Keratinocyte (primary cell): ENCODE results near the gene PRDM9. TPM values are rescaled to one million over a fixed set of nuclear protein-coding genes. Genes with fewer than 3 reads are reported as not detected.

Experiments used
- DNase-seq: peaks from one replicate; pipeline ENCODE4 v3.0.0-alpha.2; 2011; ENCODE audit warnings: low read depth, missing footprints, low spot score
- FAIRE-seq: peaks from 2 replicates; lab custom pipeline; 2011; peaks lifted over from hg19 to GRCh38; lab: Jason Lieb, UNC
- H2AFZ ChIP-seq: 2 replicates; pipeline ENCODE4 v1.6.0; 2012; ENCODE audit warnings: low read length, control low read depth, inconsistent platforms; ENCODE audit not compliant: control insufficient read depth
- H3K27ac ChIP-seq: 2 replicates; pipeline ENCODE4 v1.5.1; 2011; ENCODE audit warnings: low read length; ENCODE audit not compliant: control insufficient read depth, insufficient read depth
- H3K27me3 ChIP-seq: 3 replicates; pipeline ENCODE4 v1.6.0; 2011; ENCODE audit warnings: low read length; ENCODE audit not compliant: control insufficient read depth, insufficient read depth; ENCODE audit errors: extremely low read depth
- H3K36me3 ChIP-seq, 2 experiments: 2 replicates in 1 of 2; 3 replicates in 1 of 2; pipeline ENCODE4 v1.5.1; 2011; ENCODE audit warnings: low read length in 2 of 2, mild to moderate bottlenecking in 1 of 2; ENCODE audit not compliant: control insufficient read depth in 2 of 2, insufficient read depth in 2 of 2; ENCODE audit errors: extremely low read depth in 1 of 2
- H3K4me1 ChIP-seq: 3 replicates; pipeline ENCODE4 v1.5.1; 2011; ENCODE audit warnings: low read length; ENCODE audit not compliant: control insufficient read depth, insufficient read depth; ENCODE audit errors: extremely low read depth
- H3K4me2 ChIP-seq: 3 replicates; pipeline ENCODE4 v1.6.0; 2011; ENCODE audit warnings: low read depth, low read length; ENCODE audit not compliant: control insufficient read depth, insufficient read depth; ENCODE audit errors: extremely low read depth
- H3K4me3 ChIP-seq, 3 experiments: fragments of 200-600 bp in 1 of 3; sonication (generic) in 1 of 3; 2 replicates in 2 of 3; 3 replicates in 1 of 3; pipeline ENCODE4 v1.5.1; 2011 to 2016; ENCODE audit warnings: low read length in 3 of 3, mild to moderate bottlenecking in 3 of 3, control low read depth in 2 of 3, inconsistent platforms in 1 of 3, low read depth in 1 of 3, mixed read lengths in 1 of 3, mixed run types in 1 of 3, moderate library complexity in 1 of 3; ENCODE audit not compliant: control insufficient read depth in 2 of 3, insufficient read depth in 2 of 3; ENCODE audit errors: extremely low read depth in 1 of 3
- H3K79me2 ChIP-seq: 2 replicates; pipeline ENCODE4 v1.6.0; 2012; ENCODE audit warnings: low read length; ENCODE audit not compliant: control insufficient read depth, insufficient read depth
- H3K9ac ChIP-seq: 3 replicates; pipeline ENCODE4 v1.6.0; 2011; ENCODE audit warnings: low read length; ENCODE audit not compliant: control insufficient read depth, insufficient read depth; ENCODE audit errors: extremely low read depth
- H3K9me1 ChIP-seq: 3 replicates; pipeline ENCODE4 v1.6.0; 2011; ENCODE audit warnings: low read length; ENCODE audit not compliant: control insufficient read depth, insufficient read depth; ENCODE audit errors: extremely low read depth
- H3K9me3 ChIP-seq: 2 replicates; pipeline ENCODE4 v1.5.1; 2012; ENCODE audit warnings: low read depth, low read length; ENCODE audit not compliant: control insufficient read depth
- H4K20me1 ChIP-seq: 3 replicates; pipeline ENCODE4 v1.6.0; 2011; ENCODE audit warnings: low read length; ENCODE audit not compliant: control insufficient read depth, insufficient read depth; ENCODE audit errors: extremely low read depth
- EZH2 ChIP-seq: IDR thresholded peaks from one replicate; pipeline ENCODE4 v1.6.1; 2012; ENCODE audit warnings: inconsistent platforms, mild to moderate bottlenecking, low read length, moderate library complexity
- dilution Hi-C: fragments of 300-500 bp; cut with MboI; formaldehyde crosslinking; loops from one replicate; pipeline ENCODE4 v1.7.0; 2020; ENCODE audit warnings: low sequenced_read_pairs; ENCODE audit not compliant: extremely low pct_ligation_motif_present
- polyA minus RNA-seq, 3 experiments: library from RNA; depleted of rRNA, polyadenylated mRNA; stranded (reverse); fragments of >200 nt; gene quantifications; 1 replicate in 1 of 3; 2 replicates in 1 of 3; 3 replicates in 1 of 3; pipeline ENCODE4 v1.2.3, GENCODE V29; 2011
- polyA plus RNA-seq, 5 experiments: library from polyadenylated mRNA; depleted of rRNA in 3 of 5; stranded (reverse) in 3 of 5; stranded (forward) in 1 of 5; unstranded in 1 of 5; fragments of >200 nt; gene quantifications; 1 replicate in 1 of 5; 2 replicates in 3 of 5; 3 replicates in 1 of 5; pipeline versions ENCODE4 v1.2.1 to v1.2.3, GENCODE V29; 2011 to 2012; ENCODE audit warnings: missing spikeins in 2 of 5, low read depth in 1 of 5, low replicate concordance in 1 of 5
- TF ChIP-seq, protein P1 (sequence below), 3 experiments: IDR thresholded peaks in 1 of 3; conservative IDR thresholded peaks in 1 of 3; optimal IDR thresholded peaks in 1 of 3; 2 replicates in 2 of 3; 3 replicates in 1 of 3; pipeline versions ENCODE3 to v1.5.1; 2011; ENCODE audit warnings: low read length in 3 of 3, mild to moderate bottlenecking in 3 of 3, moderate library complexity in 2 of 3, control low read depth in 1 of 3, inconsistent platforms in 1 of 3; ENCODE audit not compliant: insufficient read depth in 2 of 3; ENCODE audit errors: extremely low read depth in 1 of 3

The PRDM9 gene
- polyA plus RNA-seq (not detected in 3 replicates), polyA minus RNA-seq (not detected in 3 replicates)
- polyA plus RNA-seq (2011; ENCODE audit: low read depth), result not detected
- polyA plus RNA-seq (2011; cell fraction: cytosol; rRNA removed), result not detected in 2 replicates
- not detected in 2 replicates for polyA plus RNA-seq (2011; cell fraction: nucleus; rRNA removed)
- 0.06 TPM in 1 of 2 replicates, not detected in the other for polyA plus RNA-seq (2012; ENCODE audit: low replicate concordance)
- polyA minus RNA-seq (2011; cell fraction: cytosol; rRNA and poly(A)+ RNA removed), result not detected
- polyA minus RNA-seq (2011; cell fraction: nucleus; rRNA and poly(A)+ RNA removed), result not detected in 2 replicates

DNA sequence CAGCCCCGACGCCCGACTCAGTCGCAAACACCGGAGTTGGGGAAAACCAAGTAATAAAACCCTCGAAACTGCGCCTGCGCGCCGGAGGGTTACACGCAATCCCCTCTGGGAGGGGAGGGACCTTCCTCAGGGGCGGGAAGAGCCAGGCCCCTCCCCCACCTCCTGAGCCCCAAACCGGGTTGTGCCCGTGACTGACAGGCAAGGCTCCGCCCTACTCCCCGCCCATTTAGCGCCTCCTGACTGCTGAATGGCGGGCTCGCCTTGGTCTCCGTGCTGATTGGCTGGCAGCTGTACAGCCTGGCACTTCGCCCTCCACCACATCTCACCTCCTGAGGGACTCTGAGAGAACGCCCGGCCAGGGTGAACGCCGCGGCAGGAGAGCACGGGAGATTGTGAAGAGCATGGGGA, at the start of gene PRDM9:
PRDM9 (plus strand) TSS at position 332 of the 408 bp plus-strand sequence. CDS start 1,425 bp downstream, outside the sequence.
- no peak within 1 kb of the TSS for H3K4me3 ChIP-seq
- dilution Hi-C loops, result no loop called here
- DNase-seq (no peak), FAIRE-seq (no peak)
- H3K4me1 ChIP-seq, result no peaks in the 10 kb centered on the region
- H3K36me3 ChIP-seq, result no peaks in the 10 kb centered on the region
- H3K27me3 ChIP-seq, result no peaks in the 10 kb centered on the region
- H3K9me1 ChIP-seq, result no peaks in the 10 kb centered on the region
- no peaks in the 10 kb centered on the region for H3K79me2 ChIP-seq
- no peak within 1 kb of the TSS for H2AFZ ChIP-seq
- H3K9ac ChIP-seq, result no peak within 1 kb of the TSS
- no peaks in the 10 kb centered on the region for H4K20me1 ChIP-seq
- H3K27ac ChIP-seq, result no peak within 1 kb of the TSS
- no peaks in the 10 kb centered on the region for H3K9me3 ChIP-seq
- no peak within 1 kb of the TSS for H3K4me2 ChIP-seq
- TF ChIP-seq, protein P1, sequence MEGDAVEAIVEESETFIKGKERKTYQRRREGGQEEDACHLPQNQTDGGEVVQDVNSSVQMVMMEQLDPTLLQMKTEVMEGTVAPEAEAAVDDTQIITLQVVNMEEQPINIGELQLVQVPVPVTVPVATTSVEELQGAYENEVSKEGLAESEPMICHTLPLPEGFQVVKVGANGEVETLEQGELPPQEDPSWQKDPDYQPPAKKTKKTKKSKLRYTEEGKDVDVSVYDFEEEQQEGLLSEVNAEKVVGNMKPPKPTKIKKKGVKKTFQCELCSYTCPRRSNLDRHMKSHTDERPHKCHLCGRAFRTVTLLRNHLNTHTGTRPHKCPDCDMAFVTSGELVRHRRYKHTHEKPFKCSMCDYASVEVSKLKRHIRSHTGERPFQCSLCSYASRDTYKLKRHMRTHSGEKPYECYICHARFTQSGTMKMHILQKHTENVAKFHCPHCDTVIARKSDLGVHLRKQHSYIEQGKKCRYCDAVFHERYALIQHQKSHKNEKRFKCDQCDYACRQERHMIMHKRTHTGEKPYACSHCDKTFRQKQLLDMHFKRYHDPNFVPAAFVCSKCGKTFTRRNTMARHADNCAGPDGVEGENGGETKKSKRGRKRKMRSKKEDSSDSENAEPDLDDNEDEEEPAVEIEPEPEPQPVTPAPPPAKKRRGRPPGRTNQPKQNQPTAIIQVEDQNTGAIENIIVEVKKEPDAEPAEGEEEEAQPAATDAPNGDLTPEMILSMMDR (optimal IDR thresholded peaks at IDR 0.05 in 1 of 3, IDR thresholded peaks at IDR 0.05 in 1 of 3, conservative IDR thresholded peaks at IDR 0.05 in 1 of 3; ENCODE audit: extremely low read depth in 1 of 3, insufficient read depth in 2 of 3, low read length in 3 of 3), result no peak
- no peak for TF ChIP-seq EZH2

DNA sequence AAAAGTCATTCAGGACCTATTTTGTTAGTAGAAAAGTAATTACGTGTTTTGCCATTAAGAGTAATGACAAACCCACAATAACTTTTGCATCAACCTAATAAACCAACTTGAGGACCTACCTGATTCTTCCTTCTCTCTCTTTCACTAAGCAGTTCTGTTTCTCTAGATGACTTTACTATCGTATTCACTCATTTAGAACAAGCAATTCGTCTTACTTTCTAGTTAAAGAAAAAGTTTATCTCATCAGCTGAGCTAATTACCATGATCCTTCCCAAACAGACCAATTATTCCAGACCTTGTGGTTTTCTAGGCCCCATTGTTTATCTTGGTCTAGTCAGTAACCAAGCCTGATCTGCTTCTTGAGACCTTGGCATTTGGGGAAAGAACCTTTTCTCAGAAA, 49.6 kb upstream of the PRDM9 start:
- no peaks in the 10 kb centered on the region for H3K9me1 ChIP-seq
- TF ChIP-seq, protein P1 (optimal IDR thresholded peaks at IDR 0.05 in 1 of 3, IDR thresholded peaks at IDR 0.05 in 1 of 3, conservative IDR thresholded peaks at IDR 0.05 in 1 of 3; ENCODE audit: extremely low read depth in 1 of 3, insufficient read depth in 2 of 3, low read length in 3 of 3), result no peak
- no peak for TF ChIP-seq EZH2
- H4K20me1 ChIP-seq, result no peaks in the 10 kb centered on the region
- H3K9ac ChIP-seq, result no peak overlapping the region
- no peak for FAIRE-seq
- H3K27ac ChIP-seq, result no peak overlapping the region
- dilution Hi-C loops, result no loop called here
- H3K27me3 ChIP-seq, result no peaks in the 10 kb centered on the region
- no peaks in the 10 kb centered on the region for H3K36me3 ChIP-seq
- H3K79me2 ChIP-seq, result no peaks in the 10 kb centered on the region
- no peaks in the 10 kb centered on the region for H3K9me3 ChIP-seq
- H3K4me2 ChIP-seq, result no peak overlapping the region
- H2AFZ ChIP-seq, result no peak overlapping the region
- no peak for DNase-seq
- H3K4me1 ChIP-seq, result no peaks in the 10 kb centered on the region
- H3K4me3 ChIP-seq, result no peak overlapping the region
